ENCODE measurements around the gene CAMTA1.

- TF ChIP-seq RARB (CRISPR knock-in tag; IDR thresholded peaks at IDR 0.05) (no peak), PATZ1 (CRISPR knock-in tag; IDR thresholded peaks at IDR 0.05; ENCODE audit: borderline replicate concordance) (no peak)
Observed at GRCh38 chr1:7302126-7302525, 516.9 kb downstream of the CAMTA1 start.
